Astrocyte (in vitro differentiated cells and primary cell): Measurements from ENCODE around the gene OR8I2. TPM values are rescaled to one million over a fixed set of nuclear protein-coding genes. Genes with fewer than 3 reads are reported as not detected.

Experiments used
- DNase-seq: peaks from one replicate; pipeline ENCODE4 v3.0.0-alpha.2; 2010; ENCODE audit warnings: low read depth
- FAIRE-seq: peaks from 2 replicates; lab custom pipeline; 2011; peaks lifted over from hg19 to GRCh38; lab: Jason Lieb, UNC
- H2AFZ ChIP-seq: 2 replicates; pipeline ENCODE4 v1.6.0; 2012; ENCODE audit warnings: low read depth, low read length, inconsistent platforms
- H3K27ac ChIP-seq: 2 replicates; pipeline ENCODE4 v1.5.1; 2011; ENCODE audit warnings: low read depth, low read length, inconsistent platforms
- H3K27me3 ChIP-seq: 2 replicates; pipeline ENCODE4 v1.6.0; 2011; ENCODE audit warnings: low read length, inconsistent platforms; ENCODE audit not compliant: insufficient read depth
- H3K36me3 ChIP-seq: 2 replicates; pipeline ENCODE4 v1.5.1; 2011; ENCODE audit warnings: low read length, inconsistent platforms; ENCODE audit not compliant: insufficient read depth
- H3K4me1 ChIP-seq: 2 replicates; pipeline ENCODE4 v1.5.1; 2011; ENCODE audit warnings: low read length, inconsistent platforms; ENCODE audit not compliant: insufficient read depth
- H3K4me2 ChIP-seq: 2 replicates; pipeline ENCODE4 v1.6.0; 2012; ENCODE audit warnings: low read length, inconsistent platforms
- H3K4me3 ChIP-seq: 2 replicates; pipeline ENCODE4 v1.5.1; 2011; ENCODE audit warnings: low read depth, mild to moderate bottlenecking, low read length, inconsistent platforms; ENCODE audit not compliant: insufficient read depth
- H3K79me2 ChIP-seq: 2 replicates; pipeline ENCODE4 v1.6.0; 2012; ENCODE audit warnings: mild to moderate bottlenecking, low read length, inconsistent platforms; ENCODE audit not compliant: insufficient read depth
- H3K9ac ChIP-seq: 2 replicates; pipeline ENCODE4 v1.6.0; 2012; ENCODE audit warnings: mild to moderate bottlenecking, low read length, inconsistent platforms
- H3K9me3 ChIP-seq: 2 replicates; pipeline ENCODE4 v1.5.1; 2012; ENCODE audit warnings: low read depth, mild to moderate bottlenecking, low read length, inconsistent platforms; ENCODE audit not compliant: insufficient read depth
- H4K20me1 ChIP-seq: 2 replicates; pipeline ENCODE4 v1.6.0; 2012; ENCODE audit warnings: low read length, inconsistent platforms; ENCODE audit not compliant: insufficient read depth
- H3K27ac Mint-ChIP-seq: one replicate; pipeline ENCODE4 v1.8.0; 2021; ENCODE audit warnings: mild to moderate bottlenecking, mixed read lengths; ENCODE audit not compliant: unreplicated experiment
- H3K27me3 Mint-ChIP-seq: one replicate; pipeline ENCODE4 v1.8.0; 2021; ENCODE audit warnings: low read depth, mixed read lengths; ENCODE audit not compliant: unreplicated experiment
- H3K36me3 Mint-ChIP-seq: one replicate; pipeline ENCODE4 v1.8.0; 2021; ENCODE audit warnings: low read depth, mixed read lengths; ENCODE audit not compliant: unreplicated experiment
- H3K4me1 Mint-ChIP-seq: one replicate; pipeline ENCODE4 v1.8.0; 2021; ENCODE audit warnings: low read depth, mixed read lengths; ENCODE audit not compliant: unreplicated experiment
- H3K4me3 Mint-ChIP-seq: one replicate; pipeline ENCODE4 v1.8.0; 2021; ENCODE audit warnings: mild to moderate bottlenecking, moderate library complexity, mixed read lengths; ENCODE audit not compliant: unreplicated experiment
- H3K9me3 Mint-ChIP-seq: one replicate; pipeline ENCODE4 v1.8.0; 2021; ENCODE audit warnings: mild to moderate bottlenecking, mixed read lengths; ENCODE audit not compliant: unreplicated experiment
- EZH2 ChIP-seq: IDR thresholded peaks from 2 replicates; pipeline ENCODE4 v1.6.1; 2012; ENCODE audit warnings: mild to moderate bottlenecking, low read length, inconsistent platforms; ENCODE audit not compliant: insufficient read depth
- total RNA-seq: library from RNA; stranded (reverse); gene quantifications from 2 replicates; pipeline ENCODE4 v1.2.1, GENCODE V29; 2021
- TF ChIP-seq, protein P1 (sequence below): IDR thresholded peaks from 2 replicates; pipeline ENCODE4 v1.5.1; 2011; ENCODE audit warnings: low read depth, mild to moderate bottlenecking, inconsistent platforms, low read length, moderate library complexity; ENCODE audit not compliant: insufficient read depth

OR8I2 gene
- total RNA-seq, 1 donor from 2014 or later, result not detected

DNA sequence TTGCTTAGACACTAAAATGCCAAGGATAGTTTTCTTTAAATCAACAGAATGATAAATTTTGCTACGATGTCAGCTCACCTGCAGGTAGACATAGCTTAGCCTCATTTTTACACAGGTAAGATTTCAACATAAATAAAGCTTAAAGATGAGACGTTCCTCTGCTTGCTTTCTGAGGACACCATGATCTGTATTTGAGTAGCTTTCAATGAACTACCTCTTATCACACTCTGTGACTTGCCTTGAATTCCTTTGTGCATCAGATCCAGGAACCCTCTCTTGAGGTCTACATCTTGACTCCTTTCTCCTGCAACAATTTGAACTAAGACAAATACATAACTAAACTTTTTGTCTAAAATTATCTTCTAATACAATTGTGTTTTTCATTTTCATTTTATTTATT lies 26.1 kb upstream of the OR8I2 start:
- no peaks in the 10 kb centered on the region for H3K36me3 Mint-ChIP-seq
- H3K4me3 ChIP-seq, result no peak overlapping the region
- no peaks in the 10 kb centered on the region for H3K4me1 Mint-ChIP-seq
- no peak overlapping the region for H3K9ac ChIP-seq
- no peak overlapping the region for H3K4me3 Mint-ChIP-seq
- H3K9me3 ChIP-seq, result peaks cover 3% of the 10 kb centered on the region
- no peaks in the 10 kb centered on the region for H4K20me1 ChIP-seq
- no peaks in the 10 kb centered on the region for H3K27me3 Mint-ChIP-seq
- H3K4me1 ChIP-seq, result no peaks in the 10 kb centered on the region
- H3K79me2 ChIP-seq, result no peaks in the 10 kb centered on the region
- H3K27ac Mint-ChIP-seq, result no peak overlapping the region
- no peak overlapping the region for H2AFZ ChIP-seq
- no peaks in the 10 kb centered on the region for H3K27me3 ChIP-seq
- H3K36me3 ChIP-seq, result no peaks in the 10 kb centered on the region
- H3K27ac ChIP-seq, result no peak overlapping the region
- DNase-seq (no peak), FAIRE-seq (no peak)
- peaks cover 3% of the 10 kb centered on the region for H3K9me3 Mint-ChIP-seq
- H3K4me2 ChIP-seq, result no peak overlapping the region
- TF ChIP-seq, protein P1, sequence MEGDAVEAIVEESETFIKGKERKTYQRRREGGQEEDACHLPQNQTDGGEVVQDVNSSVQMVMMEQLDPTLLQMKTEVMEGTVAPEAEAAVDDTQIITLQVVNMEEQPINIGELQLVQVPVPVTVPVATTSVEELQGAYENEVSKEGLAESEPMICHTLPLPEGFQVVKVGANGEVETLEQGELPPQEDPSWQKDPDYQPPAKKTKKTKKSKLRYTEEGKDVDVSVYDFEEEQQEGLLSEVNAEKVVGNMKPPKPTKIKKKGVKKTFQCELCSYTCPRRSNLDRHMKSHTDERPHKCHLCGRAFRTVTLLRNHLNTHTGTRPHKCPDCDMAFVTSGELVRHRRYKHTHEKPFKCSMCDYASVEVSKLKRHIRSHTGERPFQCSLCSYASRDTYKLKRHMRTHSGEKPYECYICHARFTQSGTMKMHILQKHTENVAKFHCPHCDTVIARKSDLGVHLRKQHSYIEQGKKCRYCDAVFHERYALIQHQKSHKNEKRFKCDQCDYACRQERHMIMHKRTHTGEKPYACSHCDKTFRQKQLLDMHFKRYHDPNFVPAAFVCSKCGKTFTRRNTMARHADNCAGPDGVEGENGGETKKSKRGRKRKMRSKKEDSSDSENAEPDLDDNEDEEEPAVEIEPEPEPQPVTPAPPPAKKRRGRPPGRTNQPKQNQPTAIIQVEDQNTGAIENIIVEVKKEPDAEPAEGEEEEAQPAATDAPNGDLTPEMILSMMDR, result no peak
- no peak for TF ChIP-seq EZH2

DNA sequence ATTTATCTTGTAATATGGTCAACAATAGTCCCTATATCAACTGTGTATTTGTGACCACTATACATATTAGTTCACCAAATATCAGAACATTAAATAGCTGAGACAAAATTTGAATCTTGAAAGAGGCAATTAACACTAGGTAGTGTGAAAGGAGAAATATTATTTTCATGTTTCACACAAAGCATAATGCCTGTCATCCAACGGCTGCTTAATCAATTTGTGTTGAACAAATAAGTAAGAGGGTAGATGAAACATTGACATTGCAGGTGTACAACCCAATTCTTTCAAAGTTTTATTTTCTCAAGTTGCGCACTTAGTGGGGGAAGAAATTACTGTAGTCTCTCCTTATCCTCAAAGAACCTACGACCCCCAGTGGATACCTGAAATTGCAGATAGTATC lies 3.4 kb upstream of the OR8I2 start:
- Mint-ChIP-seq H3K9me3 (no peaks in the 10 kb centered on the region), H3K27ac (no peak overlapping the region), H3K36me3 (no peaks in the 10 kb centered on the region), H3K4me1 (no peaks in the 10 kb centered on the region), H3K27me3 (no peaks in the 10 kb centered on the region), H3K4me3 (no peak overlapping the region)
- H3K4me3 ChIP-seq, result no peak overlapping the region
- no peak for FAIRE-seq
- H2AFZ ChIP-seq, result no peak overlapping the region
- no peak overlapping the region for H3K9ac ChIP-seq
- no peak overlapping the region for H3K27ac ChIP-seq
- H3K27me3 ChIP-seq, result no peaks in the 10 kb centered on the region
- H3K79me2 ChIP-seq, result no peaks in the 10 kb centered on the region
- no peak overlapping the region for H3K4me2 ChIP-seq
- no peaks in the 10 kb centered on the region for H4K20me1 ChIP-seq
- TF ChIP-seq, protein P1, result no peak
- TF ChIP-seq EZH2, result no peak
- no peak for DNase-seq
- peaks cover 2% of the 10 kb centered on the region for H3K9me3 ChIP-seq
- no peaks in the 10 kb centered on the region for H3K4me1 ChIP-seq
- H3K36me3 ChIP-seq, result no peaks in the 10 kb centered on the region

DNA sequence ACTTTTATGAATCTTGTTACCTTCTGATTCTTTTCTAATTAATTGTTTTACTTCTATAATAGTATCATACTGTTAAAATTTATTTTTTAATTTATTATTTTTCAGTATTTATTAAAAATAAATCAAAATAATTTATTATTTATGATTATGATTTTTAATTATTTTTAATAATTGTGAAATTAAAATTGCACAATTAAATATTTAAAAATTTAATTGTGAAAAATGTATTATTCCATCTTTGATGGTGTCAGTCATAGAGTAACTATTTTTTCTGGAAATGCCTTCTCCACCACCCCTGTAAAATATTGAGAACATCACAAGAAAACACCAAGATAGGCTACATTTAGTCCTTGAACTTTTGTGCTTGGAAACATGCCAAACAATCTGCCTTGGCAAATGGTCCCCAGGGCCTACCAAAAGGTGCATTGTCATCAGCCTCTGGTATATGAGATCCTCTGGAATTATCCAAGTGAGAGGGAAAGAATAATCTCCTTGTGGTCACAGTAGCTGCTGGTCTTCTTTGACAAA lies 10.2 kb downstream of the OR8I2 start, which contains the start of gene OR8H2:
Gene OR8H2 (plus strand): TSS at position 478 of the 528 bp plus-strand sequence. CDS start 1,356 bp downstream, outside the sequence.
- DNase-seq (no peak), FAIRE-seq (no peak)
- Histone ChIP-seq H3K4me2 (no peak within 1 kb of the TSS), H3K9me3 (no peaks in the 10 kb centered on the region), H3K27me3 (no peaks in the 10 kb centered on the region), H3K4me1 (no peaks in the 10 kb centered on the region), H3K4me3 (no peak within 1 kb of the TSS), H3K36me3 (no peaks in the 10 kb centered on the region), H3K9ac (no peak within 1 kb of the TSS), H3K27ac (no peak within 1 kb of the TSS), H2AFZ (no peak within 1 kb of the TSS), H3K79me2 (no peaks in the 10 kb centered on the region), H4K20me1 (no peaks in the 10 kb centered on the region)
- no peaks in the 10 kb centered on the region for H3K4me1 Mint-ChIP-seq
- TF ChIP-seq EZH2, result no peak
- TF ChIP-seq, protein P1, result no peak
- no peak within 1 kb of the TSS for H3K4me3 Mint-ChIP-seq
- no peaks in the 10 kb centered on the region for H3K36me3 Mint-ChIP-seq
- no peaks in the 10 kb centered on the region for H3K9me3 Mint-ChIP-seq
- H3K27me3 Mint-ChIP-seq, result no peaks in the 10 kb centered on the region
- H3K27ac Mint-ChIP-seq, result no peak within 1 kb of the TSS
